Measurements from ENCODE around the gene CAMK2D. TPM values are rescaled to one million over a fixed set of nuclear protein-coding genes. Genes with fewer than 3 reads are reported as not detected.

CAMK2D gene
- total and polyA plus RNA-seq, 2 experiments from 2014 or later = 4.9 to 14.6 TPM

DNA sequence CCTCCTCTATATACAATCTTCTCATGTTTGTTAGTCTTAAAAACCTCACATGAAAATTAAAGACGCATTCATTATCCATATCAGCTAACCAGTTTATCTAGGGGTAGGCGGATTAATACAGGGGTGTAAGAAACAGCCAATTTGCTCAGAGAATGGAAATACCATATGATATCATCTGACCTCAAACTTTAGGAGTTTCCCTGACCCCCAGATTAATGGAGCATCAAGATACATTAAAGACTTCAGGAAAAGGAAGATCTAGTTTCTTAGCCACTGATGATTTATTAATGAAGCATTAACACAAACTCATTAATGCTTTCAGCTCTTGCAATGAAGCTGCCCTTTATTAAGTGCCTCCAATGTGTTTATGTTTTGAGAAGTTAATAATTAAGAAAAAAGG, 67.5 kb downstream of the CAMK2D start (continued):
- TF ChIP-seq, protein P1, sequence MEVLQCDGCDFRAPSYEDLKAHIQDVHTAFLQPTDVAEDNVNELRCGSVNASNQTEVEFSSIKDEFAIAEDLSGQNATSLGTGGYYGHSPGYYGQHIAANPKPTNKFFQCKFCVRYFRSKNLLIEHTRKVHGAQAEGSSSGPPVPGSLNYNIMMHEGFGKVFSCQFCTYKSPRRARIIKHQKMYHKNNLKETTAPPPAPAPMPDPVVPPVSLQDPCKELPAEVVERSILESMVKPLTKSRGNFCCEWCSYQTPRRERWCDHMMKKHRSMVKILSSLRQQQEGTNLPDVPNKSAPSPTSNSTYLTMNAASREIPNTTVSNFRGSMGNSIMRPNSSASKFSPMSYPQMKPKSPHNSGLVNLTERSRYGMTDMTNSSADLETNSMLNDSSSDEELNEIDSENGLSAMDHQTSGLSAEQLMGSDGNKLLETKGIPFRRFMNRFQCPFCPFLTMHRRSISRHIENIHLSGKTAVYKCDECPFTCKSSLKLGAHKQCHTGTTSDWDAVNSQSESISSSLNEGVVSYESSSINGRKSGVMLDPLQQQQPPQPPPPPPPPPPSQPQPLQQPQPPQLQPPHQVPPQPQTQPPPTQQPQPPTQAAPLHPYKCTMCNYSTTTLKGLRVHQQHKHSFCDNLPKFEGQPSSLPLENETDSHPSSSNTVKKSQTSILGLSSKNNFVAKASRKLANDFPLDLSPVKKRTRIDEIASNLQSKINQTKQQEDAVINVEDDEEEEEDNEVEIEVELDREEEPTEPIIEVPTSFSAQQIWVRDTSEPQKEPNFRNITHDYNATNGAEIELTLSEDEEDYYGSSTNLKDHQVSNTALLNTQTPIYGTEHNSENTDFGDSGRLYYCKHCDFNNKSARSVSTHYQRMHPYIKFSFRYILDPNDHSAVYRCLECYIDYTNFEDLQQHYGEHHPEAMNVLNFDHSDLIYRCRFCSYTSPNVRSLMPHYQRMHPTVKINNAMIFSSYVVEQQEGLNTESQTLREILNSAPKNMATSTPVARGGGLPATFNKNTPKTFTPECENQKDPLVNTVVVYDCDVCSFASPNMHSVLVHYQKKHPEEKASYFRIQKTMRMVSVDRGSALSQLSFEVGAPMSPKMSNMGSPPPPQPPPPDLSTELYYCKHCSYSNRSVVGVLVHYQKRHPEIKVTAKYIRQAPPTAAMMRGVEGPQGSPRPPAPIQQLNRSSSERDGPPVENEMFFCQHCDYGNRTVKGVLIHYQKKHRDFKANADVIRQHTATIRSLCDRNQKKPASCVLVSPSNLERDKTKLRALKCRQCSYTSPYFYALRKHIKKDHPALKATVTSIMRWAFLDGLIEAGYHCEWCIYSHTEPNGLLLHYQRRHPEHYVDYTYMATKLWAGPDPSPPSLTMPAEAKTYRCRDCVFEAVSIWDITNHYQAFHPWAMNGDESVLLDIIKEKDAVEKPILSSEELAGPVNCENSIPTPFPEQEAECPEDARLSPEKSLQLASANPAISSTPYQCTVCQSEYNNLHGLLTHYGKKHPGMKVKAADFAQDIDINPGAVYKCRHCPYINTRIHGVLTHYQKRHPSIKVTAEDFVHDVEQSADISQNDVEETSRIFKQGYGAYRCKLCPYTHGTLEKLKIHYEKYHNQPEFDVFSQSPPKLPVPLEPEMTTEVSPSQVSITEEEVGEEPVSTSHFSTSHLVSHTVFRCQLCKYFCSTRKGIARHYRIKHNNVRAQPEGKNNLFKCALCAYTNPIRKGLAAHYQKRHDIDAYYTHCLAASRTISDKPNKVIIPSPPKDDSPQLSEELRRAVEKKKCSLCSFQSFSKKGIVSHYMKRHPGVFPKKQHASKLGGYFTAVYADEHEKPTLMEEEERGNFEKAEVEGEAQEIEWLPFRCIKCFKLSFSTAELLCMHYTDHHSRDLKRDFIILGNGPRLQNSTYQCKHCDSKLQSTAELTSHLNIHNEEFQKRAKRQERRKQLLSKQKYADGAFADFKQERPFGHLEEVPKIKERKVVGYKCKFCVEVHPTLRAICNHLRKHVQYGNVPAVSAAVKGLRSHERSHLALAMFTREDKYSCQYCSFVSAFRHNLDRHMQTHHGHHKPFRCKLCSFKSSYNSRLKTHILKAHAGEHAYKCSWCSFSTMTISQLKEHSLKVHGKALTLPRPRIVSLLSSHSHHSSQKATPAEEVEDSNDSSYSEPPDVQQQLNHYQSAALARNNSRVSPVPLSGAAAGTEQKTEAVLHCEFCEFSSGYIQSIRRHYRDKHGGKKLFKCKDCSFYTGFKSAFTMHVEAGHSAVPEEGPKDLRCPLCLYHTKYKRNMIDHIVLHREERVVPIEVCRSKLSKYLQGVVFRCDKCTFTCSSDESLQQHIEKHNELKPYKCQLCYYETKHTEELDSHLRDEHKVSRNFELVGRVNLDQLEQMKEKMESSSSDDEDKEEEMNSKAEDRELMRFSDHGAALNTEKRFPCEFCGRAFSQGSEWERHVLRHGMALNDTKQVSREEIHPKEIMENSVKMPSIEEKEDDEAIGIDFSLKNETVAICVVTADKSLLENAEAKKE (CRISPR knock-in tag; IDR thresholded peaks at IDR 0.05) = no peak

- no peaks in the 10 kb centered on the region for H3K27me3 Mint-ChIP-seq (ENCODE audit: insufficient read depth, low read depth, poor library complexity)
- no peaks in the 10 kb centered on the region for H3K9me3 Mint-ChIP-seq
- no peaks in the 10 kb centered on the region for H3K4me1 Mint-ChIP-seq
- Histone ChIP-seq H3K36me3 (ENCODE audit: insufficient read depth) (no peaks in the 10 kb centered on the region), H3K27me3 (ENCODE audit: insufficient read depth) (no peaks in the 10 kb centered on the region), H3K9me2 (ENCODE audit: insufficient read depth) (no peaks in the 10 kb centered on the region), H3K4me1 (ENCODE audit: insufficient read depth) (no peaks in the 10 kb centered on the region), H3F3A (replicated peaks; ENCODE audit: low read depth) (no peaks in the 10 kb centered on the region), H4K20me1 (replicated peaks; ENCODE audit: insufficient read depth) (no peaks in the 10 kb centered on the region), H2AFZ (no peak overlapping the region), H3K79me2 (replicated peaks; ENCODE audit: insufficient read depth) (no peaks in the 10 kb centered on the region), H3K4me3 (no peak overlapping the region), H3K4me2 (no peak overlapping the region), H3K27ac (ENCODE audit: low read depth) (no peak overlapping the region)
- no peak for DNase-seq (ENCODE audit: low spot score)
- TF ChIP-seq ZNF331 (CRISPR knock-in tag; IDR thresholded peaks at IDR 0.05; ENCODE audit: low read depth) = no peak
- TF ChIP-seq, protein P2, sequence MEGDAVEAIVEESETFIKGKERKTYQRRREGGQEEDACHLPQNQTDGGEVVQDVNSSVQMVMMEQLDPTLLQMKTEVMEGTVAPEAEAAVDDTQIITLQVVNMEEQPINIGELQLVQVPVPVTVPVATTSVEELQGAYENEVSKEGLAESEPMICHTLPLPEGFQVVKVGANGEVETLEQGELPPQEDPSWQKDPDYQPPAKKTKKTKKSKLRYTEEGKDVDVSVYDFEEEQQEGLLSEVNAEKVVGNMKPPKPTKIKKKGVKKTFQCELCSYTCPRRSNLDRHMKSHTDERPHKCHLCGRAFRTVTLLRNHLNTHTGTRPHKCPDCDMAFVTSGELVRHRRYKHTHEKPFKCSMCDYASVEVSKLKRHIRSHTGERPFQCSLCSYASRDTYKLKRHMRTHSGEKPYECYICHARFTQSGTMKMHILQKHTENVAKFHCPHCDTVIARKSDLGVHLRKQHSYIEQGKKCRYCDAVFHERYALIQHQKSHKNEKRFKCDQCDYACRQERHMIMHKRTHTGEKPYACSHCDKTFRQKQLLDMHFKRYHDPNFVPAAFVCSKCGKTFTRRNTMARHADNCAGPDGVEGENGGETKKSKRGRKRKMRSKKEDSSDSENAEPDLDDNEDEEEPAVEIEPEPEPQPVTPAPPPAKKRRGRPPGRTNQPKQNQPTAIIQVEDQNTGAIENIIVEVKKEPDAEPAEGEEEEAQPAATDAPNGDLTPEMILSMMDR (conservative IDR thresholded peaks at IDR 0.05; ENCODE audit: low read depth in 2 of 2) = no peak
- no peak for TF ChIP-seq JUNB (IDR thresholded peaks at IDR 0.05; ENCODE audit: unreplicated experiment)
- no peak for TF ChIP-seq NANOG (IDR thresholded peaks at IDR 0.05; ENCODE audit: borderline replicate concordance)
- TF ChIP-seq, protein P3, sequence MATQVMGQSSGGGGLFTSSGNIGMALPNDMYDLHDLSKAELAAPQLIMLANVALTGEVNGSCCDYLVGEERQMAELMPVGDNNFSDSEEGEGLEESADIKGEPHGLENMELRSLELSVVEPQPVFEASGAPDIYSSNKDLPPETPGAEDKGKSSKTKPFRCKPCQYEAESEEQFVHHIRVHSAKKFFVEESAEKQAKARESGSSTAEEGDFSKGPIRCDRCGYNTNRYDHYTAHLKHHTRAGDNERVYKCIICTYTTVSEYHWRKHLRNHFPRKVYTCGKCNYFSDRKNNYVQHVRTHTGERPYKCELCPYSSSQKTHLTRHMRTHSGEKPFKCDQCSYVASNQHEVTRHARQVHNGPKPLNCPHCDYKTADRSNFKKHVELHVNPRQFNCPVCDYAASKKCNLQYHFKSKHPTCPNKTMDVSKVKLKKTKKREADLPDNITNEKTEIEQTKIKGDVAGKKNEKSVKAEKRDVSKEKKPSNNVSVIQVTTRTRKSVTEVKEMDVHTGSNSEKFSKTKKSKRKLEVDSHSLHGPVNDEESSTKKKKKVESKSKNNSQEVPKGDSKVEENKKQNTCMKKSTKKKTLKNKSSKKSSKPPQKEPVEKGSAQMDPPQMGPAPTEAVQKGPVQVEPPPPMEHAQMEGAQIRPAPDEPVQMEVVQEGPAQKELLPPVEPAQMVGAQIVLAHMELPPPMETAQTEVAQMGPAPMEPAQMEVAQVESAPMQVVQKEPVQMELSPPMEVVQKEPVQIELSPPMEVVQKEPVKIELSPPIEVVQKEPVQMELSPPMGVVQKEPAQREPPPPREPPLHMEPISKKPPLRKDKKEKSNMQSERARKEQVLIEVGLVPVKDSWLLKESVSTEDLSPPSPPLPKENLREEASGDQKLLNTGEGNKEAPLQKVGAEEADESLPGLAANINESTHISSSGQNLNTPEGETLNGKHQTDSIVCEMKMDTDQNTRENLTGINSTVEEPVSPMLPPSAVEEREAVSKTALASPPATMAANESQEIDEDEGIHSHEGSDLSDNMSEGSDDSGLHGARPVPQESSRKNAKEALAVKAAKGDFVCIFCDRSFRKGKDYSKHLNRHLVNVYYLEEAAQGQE (IDR thresholded peaks at IDR 0.05; ENCODE audit: unreplicated experiment) = no peak
- TF ChIP-seq EZH2 (IDR thresholded peaks at IDR 0.05; ENCODE audit: low read depth, unreplicated experiment) = no peak
- no peak overlapping the region for H3K4me3 Mint-ChIP-seq
- no peak for ATAC-seq
- no peak overlapping the region for H3K27ac Mint-ChIP-seq
- H3K36me3 Mint-ChIP-seq (ENCODE audit: low read depth) = no peaks in the 10 kb centered on the region
These were observed 68.6 kb downstream of the CAMK2D start for GRCh38 chr4:113692809-113693411.
